ENCODE data around the gene DGKZ. TPM values are rescaled to one million over a fixed set of nuclear protein-coding genes. Genes with fewer than 3 reads are reported as not detected.

DGKZ gene
- total and polyA plus RNA-seq, 2 donors (not counting 3 experiments of a cell fraction or from before 2014, with no cell fraction given) = 88.8 to 127 TPM

- Histone ChIP-seq H3K27ac (ENCODE audit: insufficient read depth, low read depth, low read length) (no peak overlapping the region), H3K9ac (replicated peaks; ENCODE audit: extremely low read depth, insufficient read depth, low read length) (no peak overlapping the region), H3K4me1 (ENCODE audit: control insufficient read depth, extremely low read depth, insufficient read depth, low read length) (peaks cover 11% of the 10 kb centered on the region), H3K9me1 (replicated peaks; ENCODE audit: control insufficient read depth, extremely low read depth, insufficient read depth, low read length) (no peaks in the 10 kb centered on the region), H3K79me2 (ENCODE audit: control insufficient read depth, insufficient read depth, low read length) (no peaks in the 10 kb centered on the region), H2AFZ (ENCODE audit: low read depth, low read length) (no peak overlapping the region), H3K9me3 (replicated peaks; ENCODE audit: control insufficient read depth, insufficient read depth, low read length) (no peaks in the 10 kb centered on the region), H3K4me2 (ENCODE audit: insufficient read depth, low read length) (no peak overlapping the region), H3K36me3 (ENCODE audit: control insufficient read depth in 2 of 2, extremely low read depth in 1 of 2, insufficient read depth in 2 of 2, low read length in 2 of 2) (peaks cover 0 to 3% of the 10 kb centered on the region in 2 experiments), H4K20me1 (replicated peaks; ENCODE audit: control insufficient read depth, extremely low read depth, insufficient read depth, low read length) (no peaks in the 10 kb centered on the region), H3K27me3 (ENCODE audit: control insufficient read depth in 2 of 2, insufficient read depth in 2 of 2, low read length in 2 of 2) (peaks cover 6 to 11% of the 10 kb centered on the region in 2 experiments), H3K4me3 (replicated peaks in 1 of 3; ENCODE audit: insufficient read depth in 1 of 3, low read depth in 1 of 3, low read length in 3 of 3) (no peak overlapping the region)
- ChIA-PET CTCF (interaction anchor here (0.6 to 1.6 kb wide), 19 partner anchors 9 to 378 kb away, joined by 3 to 27 read pairs (median 4); partner anchors contain the start of gene CHRM4), POLR2A (no interaction called here)
- TF ChIP-seq EZH2 (IDR thresholded peaks at IDR 0.05; ENCODE audit: borderline replicate concordance, low read depth, low read length, severe bottlenecking) (no peak), POLR2A (IDR thresholded peaks at IDR 0.05; ENCODE audit: low read depth, low read length) (no peak), CTCF (IDR thresholded peaks at IDR 0.05; ENCODE audit: extremely low read depth in 1 of 2, insufficient read depth in 1 of 2, low read depth in 1 of 2, low read length in 2 of 2) (no peak), GATA2 (IDR thresholded peaks at IDR 0.05; ENCODE audit: insufficient read depth, insufficient read length, low read depth, low read length) (no peak), POLR2AphosphoS5 (IDR thresholded peaks at IDR 0.05; ENCODE audit: insufficient read depth, low read depth, low read length) (no peak), MYC (IDR thresholded peaks at IDR 0.05; ENCODE audit: low read depth, low read length) (no peak), MAX (IDR thresholded peaks at IDR 0.05; ENCODE audit: insufficient read depth, insufficient read length) (no peak), FOS (IDR thresholded peaks at IDR 0.05; ENCODE audit: borderline replicate concordance, insufficient read depth, low read length) (no peak), JUN (IDR thresholded peaks at IDR 0.05; ENCODE audit: borderline replicate concordance, insufficient read depth, insufficient read length, low read depth) (no peak)
- BruUV-seq (replicated peaks) = no TSS peak
- no peak for FAIRE-seq
- DNase-seq (ENCODE audit: low read depth, low spot score) = no peak
- intact Hi-C loops (cut with micrococcal nuclease) = no loop called here
- dilution Hi-C loops (cut with MboI; ENCODE audit: extremely low pct_ligation_motif_present, low sequenced_read_pairs) = no loop called here
These were observed 36.1 kb downstream of the DGKZ start for GRCh38 chr11:46383404-46383758.
